CD1c-positive myeloid dendritic cell (primary cell): Measurements from ENCODE around the gene SEMA4A.
"Not testable (repeated sequence)": the region's sequence is repeated elsewhere in the genome, so short reads cannot be mapped to it uniquely, and the experiment has no call there.

Experiments
- DNase-seq: peaks from one replicate; pipeline ENCODE4 v3.0.0-alpha.2; 2016; ENCODE audit errors: extremely low spot score

Gene SEMA4A

DNA sequence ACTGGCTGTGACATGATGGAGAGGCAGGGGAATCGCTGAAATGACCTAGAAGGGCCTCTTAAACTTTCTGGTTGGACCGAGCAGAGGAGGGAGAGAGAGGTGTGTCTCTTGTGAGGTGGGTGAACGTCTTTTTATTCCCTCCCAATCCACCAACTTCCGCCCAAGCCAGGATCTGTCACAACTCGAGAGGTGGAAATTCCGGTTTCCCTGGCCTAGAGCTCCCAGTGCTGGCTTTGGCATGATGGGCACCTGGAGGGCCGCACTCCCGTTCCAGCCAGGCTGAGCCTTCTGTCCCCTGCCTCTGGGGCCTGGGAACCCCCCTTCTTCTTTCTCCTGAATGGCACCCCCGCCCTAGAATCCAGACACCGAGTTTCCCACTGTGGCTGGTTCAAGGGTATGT, at the start of gene SEMA4A:
TSS of gene SEMA4A (plus strand) at position 224 of the 400 bp plus-strand sequence. CDS start 994 bp downstream, outside the sequence.
- no peak for DNase-seq

DNA sequence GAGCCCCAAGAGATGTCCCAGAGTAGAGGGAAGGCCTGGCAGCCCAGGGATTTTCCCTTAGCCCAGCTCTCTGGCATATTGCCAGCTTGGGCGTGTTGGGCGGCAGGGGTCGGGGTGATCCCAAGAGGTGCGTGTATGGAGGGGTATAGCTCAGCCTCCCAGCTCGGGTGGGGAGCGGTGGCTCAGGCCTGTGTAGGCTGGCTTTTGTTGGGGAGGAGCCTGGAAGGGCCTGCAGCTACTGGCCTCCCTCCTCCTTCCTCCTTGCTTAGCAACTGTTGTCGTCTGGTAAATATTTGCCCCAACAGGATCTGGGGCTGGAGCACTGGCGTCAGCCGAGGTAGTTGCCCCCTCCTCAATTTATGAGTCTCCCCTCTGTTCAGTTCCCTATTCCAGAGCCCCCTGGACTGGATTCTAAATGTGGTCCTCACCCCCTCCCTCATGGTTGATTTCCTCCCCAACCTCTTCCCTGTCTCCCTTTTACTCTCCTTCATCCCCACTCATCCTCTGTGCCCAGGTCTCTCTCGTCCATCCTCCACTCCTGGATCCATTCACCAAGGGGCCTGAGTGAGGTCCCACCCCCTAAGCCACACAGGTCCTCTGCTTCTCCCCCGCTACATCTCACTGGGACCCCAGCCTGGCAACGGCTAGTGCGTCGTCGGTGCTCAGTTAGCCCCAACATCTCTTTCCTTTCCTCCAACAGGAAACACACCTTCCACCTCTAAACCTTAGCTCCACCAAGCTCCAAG, 49.1 kb upstream of the SEMA4A start:
- peak; percentile 89 for DNase-seq

DNA sequence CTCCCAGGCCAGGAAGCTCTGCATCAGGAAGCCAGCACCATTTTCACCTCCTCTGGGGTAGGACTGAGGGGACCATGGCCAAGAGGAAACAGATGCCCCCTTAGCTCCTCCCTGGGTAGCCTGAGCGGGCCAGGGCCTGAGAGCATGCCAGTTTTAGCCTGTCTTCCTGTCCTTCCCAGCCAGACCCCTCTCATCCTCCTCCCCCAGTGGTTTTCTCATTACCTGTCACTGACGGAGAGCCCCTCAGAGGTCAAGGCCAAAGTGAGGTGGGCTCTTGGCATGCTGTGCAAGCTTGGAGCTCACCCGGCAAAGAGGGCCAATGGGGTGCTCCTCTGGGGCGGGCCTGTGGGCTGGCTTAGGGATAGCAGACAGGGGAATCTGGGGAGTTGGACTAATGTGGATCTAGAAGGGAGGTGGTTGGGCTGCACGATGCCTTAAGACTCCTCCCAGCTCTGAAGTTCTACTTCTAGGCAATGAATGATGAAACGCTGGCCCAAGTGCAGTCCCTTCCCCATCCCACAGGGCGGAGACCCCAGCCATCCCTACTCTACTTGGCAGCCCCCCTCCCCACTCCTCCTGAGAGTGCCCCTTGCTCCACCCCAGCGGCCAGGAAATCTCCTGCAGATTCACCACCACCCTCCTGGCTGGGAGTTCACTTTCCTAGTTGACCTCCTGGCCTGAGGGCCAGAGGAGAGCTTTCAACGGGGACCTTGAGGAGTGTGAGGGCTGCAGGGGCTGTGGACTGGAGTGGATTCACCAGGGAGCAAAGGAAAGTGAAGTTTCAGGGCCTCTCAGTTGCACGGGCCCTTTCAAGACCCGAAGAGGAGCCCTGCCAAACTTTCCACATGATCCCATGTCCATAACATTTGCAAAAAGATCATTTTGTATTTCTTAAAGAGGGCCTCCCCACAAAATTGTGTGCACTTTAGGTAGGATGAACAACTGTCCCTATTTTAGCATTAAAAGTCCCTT, 48.2 kb upstream of the SEMA4A start:
- DNase-seq: peak; percentile 35

DNA sequence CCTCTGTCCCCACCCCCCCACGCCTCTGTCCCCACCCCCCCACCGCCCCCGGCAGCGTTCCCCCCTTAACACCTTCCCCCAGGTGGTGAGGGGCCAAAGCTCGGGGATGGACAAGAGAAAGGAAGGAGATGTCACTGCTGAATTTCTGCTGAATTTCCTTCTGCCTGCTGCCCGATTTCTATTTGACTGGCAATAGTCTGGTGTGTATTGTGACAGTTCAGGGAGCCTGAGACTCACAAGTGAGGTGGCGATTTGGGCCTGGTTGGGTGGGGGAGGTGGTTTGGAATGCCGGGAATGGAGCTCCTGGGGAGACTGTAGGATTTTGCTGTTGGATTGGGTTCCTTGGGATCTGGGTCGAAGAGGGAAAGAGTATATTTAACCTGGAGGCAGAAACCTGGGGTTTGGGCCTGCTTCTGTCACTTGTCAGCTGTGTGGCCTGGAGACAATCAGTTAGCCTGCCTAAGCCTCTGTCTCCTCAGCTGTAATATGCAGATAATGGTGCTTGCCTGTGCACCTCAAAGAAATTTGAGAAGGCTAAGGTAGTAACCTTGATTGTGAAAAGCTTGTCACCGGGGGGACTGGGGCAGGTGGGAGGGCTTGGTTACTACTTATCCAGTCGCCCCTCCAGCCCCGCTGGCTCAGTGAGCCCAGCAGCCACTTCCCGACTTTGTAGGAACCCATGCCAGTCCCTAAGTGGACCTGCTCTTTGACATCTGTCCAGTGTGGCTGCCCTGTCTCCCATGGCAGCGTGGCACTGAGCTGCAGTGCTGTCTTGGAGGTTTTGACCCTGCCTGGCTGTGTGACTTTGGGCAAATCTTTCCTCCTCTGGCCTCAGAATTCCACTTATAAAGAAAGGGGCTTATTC, 46.5 kb upstream of the SEMA4A start:
- DNase-seq: peak; percentile 71

DNA sequence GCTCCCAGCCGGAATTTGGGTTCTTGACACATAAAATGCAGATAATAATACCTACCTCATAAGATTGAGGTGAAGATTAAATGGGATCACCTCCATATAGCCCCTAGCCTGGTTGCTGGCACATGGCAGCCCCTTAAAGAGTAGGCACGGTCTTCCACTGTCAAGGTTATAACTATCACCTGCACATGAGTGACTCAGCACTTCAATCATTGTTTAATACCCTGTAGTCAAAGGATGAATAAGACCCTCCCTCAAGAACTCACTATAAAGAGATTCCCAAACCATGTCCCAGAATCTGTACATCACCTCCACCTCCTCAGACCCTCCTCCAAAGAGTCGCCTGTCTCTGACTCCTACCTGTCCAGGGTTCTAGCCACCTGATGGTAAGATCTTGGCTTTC, 45.3 kb upstream of the SEMA4A start:
- no peak for DNase-seq

DNA sequence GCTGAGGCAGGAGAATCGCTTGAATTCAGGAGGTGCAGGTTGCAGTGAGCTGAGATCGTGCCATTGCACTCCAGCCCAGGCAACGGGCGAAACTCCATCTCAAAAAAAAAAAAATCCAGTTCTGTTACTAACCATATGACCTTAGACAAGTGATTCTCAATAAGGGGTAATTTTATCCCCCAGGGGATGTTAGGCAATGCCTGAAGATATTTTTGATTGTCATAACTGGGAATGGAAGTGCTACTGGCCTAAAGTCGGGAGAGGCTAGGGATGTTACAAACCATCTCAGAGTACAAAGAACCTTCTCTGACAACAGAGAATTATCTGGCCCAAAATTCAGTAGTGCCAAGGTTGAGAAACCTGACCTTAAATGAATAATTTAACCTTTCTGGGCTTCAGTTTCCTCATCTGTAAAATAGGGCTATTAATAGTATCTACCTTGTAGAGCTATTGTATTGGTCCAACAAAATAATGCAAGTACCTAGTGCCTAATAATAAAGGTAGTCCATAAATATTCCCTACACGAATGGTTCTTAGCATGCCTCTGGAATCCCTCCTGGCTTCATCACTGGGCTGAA, 44.6 kb upstream of the SEMA4A start:
- DNase-seq: no peak

DNA sequence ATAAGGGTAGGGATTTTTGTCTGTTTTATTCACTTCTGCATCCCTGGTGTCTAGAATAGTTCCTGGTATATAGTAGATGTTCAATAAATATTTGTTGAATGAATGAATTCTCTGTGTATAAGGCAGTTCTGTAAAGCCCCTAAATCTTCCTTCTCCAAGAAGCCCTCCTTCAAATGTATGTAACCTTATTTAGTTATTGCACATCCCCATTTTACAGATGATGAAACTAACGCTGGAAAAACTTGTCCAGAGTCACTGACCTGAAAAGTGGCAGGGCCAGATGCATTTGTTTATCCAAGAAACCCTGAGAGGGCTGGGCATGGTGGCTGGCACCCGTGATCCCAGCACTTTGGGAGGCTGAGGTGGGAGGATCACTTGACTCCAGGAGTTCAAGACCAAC, 43.1 kb upstream of the SEMA4A start:
- no peak for DNase-seq

DNA sequence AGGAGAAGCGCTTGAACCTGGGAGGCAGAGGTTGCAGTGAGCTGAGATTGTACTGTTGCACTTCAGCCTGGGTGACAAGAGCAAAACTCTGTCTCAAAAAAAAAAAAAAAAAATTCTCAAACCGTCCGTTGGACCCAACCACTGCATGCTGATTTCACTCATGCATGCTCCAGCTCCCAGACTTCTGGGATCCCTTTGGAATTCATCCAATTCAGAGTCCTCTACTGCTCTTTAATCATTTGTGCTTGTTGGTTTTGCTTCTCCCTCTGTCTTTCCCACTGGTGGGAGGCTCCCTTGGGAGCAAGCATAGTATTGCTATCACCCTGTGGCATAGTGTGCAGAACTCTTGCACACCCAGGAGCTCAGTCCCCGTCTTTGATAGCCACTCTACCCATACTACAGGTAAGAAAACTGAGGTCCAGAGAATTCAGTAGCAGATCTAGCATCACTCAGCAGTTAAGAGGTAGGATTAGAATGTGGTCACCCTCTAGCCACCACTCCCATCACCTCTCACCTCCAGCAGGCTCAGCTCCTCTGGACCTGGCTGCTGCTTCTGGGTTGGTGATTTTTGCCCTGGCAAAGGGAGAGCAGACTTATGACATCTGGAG, 41.9 kb upstream of the SEMA4A start:
- no peak for DNase-seq

DNA sequence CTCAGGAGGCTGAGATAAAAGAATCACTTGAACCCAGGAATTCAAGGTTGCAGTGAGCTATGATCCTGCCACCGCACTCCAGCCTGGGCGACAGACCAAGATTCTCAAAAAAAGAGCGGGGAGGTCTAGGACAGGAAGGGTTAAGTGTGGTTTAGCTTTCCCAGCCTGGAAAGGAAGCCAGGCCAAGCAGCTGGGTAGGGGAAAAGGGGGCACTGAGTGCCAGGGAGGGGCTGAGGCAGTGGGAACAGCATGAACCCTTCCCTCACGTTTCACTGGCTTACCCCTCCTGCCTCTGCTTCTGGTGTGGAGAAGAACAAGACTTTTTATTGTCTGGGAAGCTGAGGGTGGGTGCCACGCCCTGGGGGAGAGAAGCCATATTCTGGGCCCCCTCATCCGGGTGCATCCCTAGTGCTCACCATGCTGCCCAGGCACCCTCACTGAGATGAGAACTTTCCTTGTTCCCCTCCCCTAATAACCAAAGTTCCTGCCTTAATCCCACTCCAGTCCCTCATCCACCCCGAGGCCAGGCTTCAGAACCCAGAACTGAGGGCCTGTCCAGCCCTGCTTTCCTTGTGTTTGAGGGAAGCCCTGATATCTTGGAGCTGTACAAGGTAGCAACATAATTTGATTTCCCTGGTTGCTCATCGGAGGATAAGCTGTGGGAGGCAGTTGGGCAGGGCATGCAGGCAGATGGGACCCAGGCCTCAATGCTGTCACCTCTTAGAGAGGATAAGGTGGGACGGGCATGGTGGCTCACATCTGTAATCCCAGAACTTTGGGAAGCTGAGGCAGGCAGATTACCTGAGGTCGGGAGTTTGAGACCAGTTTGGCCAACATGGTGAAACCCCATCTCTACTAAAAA, 40.9 kb upstream of the SEMA4A start:
- no peak for DNase-seq

DNA sequence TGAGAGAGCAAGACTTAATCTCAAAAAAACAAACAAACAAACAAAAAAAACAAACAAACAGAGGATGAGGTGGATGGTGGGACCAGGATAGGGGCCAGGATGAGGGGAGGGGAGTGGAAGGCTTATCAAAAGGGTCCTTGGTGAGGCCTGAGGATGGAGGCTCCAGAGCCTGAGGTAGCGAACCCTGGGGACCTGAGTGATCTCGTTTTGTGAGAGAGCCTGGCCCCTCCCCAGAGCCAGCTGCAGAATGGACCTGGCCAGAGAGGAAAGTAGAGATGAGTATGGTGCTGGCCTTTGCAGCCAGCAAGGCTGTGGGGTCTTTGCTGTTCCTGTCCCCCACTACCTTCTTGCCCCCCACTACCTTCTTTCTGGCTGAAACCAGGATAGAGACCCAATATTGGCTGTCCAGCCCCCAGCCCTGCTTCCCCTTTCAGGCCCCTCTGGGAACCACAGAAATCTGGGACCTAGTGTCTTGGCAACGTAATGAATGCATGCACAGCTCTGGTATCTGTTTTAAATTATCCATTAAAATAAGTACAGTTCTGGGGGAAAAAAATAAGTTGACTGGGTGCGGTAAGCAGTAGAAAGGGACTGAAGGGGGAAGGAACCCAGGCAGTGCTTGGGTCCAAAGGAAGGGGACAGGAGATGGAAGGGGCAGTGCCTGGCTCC, 40.0 kb upstream of the SEMA4A start:
- no peak for DNase-seq

DNA sequence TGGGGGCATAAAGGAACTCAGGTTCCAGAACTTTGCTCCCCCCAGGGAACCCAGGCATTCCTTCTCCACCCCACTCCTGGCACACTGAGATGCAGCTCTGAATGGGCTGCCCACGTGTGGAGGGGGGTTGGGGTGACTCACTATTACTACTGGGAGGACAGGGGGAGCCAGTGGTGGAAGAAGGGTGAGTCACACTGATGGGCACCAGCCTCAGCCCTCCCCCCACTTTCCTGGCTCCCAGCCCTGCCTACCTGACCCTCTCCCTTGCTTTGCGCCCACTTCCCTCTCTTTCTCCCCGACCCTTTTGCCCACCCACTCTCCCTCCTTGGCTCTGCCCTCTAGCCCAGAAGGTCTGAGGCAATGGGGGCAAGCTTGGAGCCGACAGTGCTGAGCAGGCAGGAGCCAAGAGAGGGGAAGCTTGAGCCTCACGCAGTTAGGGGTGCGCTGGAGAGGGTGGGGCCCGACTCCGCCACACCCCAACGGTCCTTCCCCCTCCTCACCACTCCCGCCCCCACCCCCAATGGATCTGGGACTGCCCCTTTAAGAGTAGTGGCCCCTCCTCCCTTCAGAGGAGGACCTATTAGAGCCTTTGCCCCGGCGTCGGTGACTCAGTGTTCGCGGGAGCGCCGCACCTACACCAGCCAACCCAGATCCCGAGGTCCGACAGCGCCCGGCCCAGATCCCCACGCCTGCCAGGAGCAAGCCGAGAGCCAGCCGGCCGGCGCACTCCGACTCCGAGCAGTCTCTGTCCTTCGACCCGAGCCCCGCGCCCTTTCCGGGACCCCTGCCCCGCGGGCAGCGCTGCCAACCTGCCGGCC, 39.1 kb upstream of the SEMA4A start, which contains the start of gene LMNA:
TSS of gene LMNA (plus strand) at position 611 of the 818 bp plus-strand sequence. CDS start 208 bp downstream, outside the sequence.
- DNase-seq: peak; percentile 92

DNA sequence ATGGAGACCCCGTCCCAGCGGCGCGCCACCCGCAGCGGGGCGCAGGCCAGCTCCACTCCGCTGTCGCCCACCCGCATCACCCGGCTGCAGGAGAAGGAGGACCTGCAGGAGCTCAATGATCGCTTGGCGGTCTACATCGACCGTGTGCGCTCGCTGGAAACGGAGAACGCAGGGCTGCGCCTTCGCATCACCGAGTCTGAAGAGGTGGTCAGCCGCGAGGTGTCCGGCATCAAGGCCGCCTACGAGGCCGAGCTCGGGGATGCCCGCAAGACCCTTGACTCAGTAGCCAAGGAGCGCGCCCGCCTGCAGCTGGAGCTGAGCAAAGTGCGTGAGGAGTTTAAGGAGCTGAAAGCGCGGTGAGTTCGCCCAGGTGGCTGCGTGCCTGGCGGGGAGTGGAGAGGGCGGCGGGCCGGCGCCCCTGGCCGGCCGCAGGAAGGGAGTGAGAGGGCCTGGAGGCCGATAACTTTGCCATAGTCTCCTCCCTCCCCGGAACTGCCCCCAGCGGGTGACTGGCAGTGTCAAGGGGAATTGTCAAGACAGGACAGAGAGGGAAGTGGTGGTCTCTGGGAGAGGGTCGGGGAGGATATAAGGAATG, 38.4 kb upstream of the SEMA4A start:
- peak; percentile 59 for DNase-seq

DNA sequence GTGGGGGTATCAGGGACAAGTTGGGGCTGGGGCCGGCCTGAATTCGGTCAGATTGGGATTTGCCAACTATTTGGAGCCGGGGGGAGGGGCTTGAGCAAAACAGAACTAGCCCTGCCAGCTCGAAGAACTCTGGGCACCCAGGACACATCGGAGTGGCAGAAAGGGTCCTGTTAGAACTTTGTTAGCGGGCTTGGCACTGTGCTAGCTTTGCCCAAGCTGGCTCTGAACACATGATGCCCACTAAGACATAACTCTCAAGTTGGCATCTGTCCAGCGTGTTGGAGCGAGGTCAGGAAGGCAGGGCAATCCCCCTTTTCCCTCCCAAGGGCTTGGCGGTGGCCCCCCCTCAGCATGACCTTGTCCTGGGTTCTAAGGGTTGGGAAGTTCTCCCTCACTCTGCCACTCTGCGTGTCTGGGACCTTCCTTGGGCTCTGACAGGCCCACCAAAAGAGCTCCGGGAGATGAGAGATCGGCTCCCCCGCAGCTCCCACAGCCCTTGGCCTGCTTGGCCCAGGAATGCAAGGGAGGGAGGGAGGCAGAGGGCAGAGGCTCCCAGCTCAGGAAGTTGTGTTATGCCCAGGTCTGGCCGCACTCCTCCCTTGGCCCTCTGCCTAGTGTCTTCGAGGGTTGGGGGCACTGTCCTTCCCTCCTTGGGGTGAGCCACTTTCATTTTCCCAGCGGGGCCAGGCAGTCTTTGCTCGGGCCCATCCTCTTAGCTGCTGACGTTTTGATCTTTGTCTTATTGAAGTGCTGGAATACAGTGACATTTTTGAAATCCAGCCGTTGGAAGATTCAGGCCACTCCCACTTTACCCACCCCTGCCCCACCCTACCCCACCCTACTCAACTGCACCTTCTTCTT, 37.6 kb upstream of the SEMA4A start:
- peak; percentile 53 for DNase-seq

DNA sequence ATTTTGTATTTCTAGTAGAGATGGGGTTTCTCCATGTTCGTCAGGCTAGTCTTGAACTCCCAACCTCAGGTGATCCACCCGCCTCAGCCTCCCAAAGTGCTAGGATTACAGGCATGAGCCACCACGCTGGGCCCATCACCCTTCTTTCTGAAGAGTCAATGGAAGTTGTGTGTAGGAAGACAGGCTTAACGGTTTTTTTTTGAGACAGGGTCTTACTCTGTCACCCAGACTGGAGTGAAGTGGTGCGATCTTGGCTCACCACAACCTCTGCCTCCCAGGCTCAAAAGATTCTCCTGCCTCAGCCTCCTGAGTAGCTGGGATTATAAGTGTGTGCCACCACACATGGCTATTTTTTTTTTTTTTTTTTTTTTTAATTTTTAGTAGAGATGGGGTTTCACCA, 36.7 kb upstream of the SEMA4A start:
- DNase-seq: not testable (repeated sequence)

DNA sequence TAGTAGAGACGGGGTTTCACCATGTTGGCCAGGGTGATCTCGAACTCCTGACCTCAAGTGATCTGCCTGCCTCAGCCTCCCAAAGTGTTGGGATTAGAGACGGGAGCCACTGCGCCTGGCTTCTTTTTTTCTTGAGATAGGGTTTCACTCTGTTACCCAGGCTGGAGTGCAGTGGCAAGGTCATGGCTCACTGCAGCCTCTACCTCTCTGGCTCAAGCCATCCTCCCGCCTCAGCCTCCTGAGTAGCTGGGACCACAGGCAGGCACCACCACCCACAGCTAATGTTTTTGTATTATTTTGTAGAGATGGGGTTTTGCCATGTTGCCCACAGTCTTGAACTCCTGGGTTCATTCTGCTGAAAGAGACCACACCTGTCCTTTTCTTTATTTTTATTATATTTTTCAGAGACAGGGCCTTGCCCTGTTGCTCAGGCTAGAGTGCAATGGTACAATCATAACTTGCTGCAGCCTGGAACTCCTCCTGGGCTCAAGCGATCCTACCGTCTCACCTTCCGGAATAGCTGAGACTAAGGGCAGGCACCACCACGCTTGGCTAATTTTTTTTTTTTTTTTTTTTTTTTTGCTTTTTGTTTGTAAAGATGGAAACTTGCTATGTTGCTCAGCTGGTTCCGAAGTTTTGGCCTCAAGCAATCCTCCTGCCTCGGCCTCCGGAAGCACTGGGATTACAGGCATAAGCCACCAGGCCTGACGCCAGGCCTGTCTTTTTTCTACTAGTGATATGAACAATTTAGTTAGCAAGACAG, 35.8 kb upstream of the SEMA4A start:
- DNase-seq: no peak

DNA sequence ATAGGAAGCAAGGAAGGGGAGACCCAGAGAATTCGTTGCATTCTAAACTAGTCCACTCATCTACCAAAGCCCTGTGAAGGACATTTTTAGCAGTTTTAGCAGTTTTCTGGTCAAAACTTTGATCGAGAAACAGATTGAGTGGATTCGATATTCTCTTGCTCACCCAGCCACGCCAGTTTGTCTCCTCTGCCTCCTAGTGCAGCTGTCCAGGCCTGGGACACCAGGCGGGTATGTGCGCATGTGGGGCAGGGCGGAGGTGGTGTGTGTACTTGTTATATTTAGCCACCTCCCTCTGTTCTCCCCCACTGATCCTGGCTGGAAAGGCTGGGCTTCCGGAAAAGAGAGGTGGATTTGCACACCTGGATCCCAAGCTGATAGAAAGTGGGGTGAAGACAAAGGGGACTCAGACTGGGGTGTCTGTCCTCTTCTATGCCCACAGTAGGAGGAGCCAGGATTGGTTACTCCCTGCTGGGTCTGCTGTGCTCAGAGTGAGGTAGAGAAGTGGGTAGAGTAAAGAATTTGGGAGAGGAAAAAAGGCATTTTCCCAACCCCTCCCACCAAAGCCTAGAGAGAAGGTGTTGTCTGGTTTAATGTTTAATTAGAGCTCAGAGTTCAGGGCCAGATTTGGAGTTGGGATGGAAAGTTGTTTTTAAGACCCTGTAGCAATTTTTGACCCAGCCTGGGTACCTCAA, 35.1 kb upstream of the SEMA4A start:
- no peak for DNase-seq
